ENCODE data around the gene TIGD4. TPM values are rescaled to one million over a fixed set of nuclear protein-coding genes. Genes with fewer than 3 reads are reported as not detected.
"Not testable (repeated sequence)": the region's sequence is repeated elsewhere in the genome, so short reads cannot be mapped to it uniquely, and the experiment has no call there.

TIGD4 gene
- total and polyA plus RNA-seq, 2 of the 13 experiments (the other 11 are each of a cell fraction or from before 2014, with no cell fraction given), result 0.15 to 0.62 TPM

GRCh38 chr4:152765069-152765737 lies 14.3 kb downstream of the TIGD4 start:
- H3K4me3 ChIP-seq (replicated peaks in 1 of 3; ENCODE audit: insufficient read depth in 1 of 3, low read depth in 2 of 3, low read length in 3 of 3); POLR2A ChIA-PET; H2AFZ ChIP-seq (ENCODE audit: low read length); H3K36me3 ChIP-seq (replicated peaks in 1 of 2; ENCODE audit: control insufficient read depth in 1 of 2, insufficient read depth in 2 of 2, low read length in 2 of 2); H4K20me1 ChIP-seq (ENCODE audit: insufficient read depth, low read length); in situ Hi-C loops (cut with HindIII; ENCODE audit: extremely low pct_ligation_motif_present, low pct_unique_long_range_greater_than_20kb); DNase-seq (ENCODE audit: low spot score); ATAC-seq; H3K27me3 ChIP-seq (ENCODE audit: control insufficient read depth in 1 of 2, insufficient read depth in 2 of 2, low read length in 2 of 2); H3K27ac ChIP-seq (ENCODE audit: extremely low read length, insufficient read depth, low read length); H3K4me2 ChIP-seq (ENCODE audit: low read depth, low read length); H3K9me3 ChIP-seq (ENCODE audit: low read length); CTCF ChIA-PET (ENCODE audit: low intra/inter-chr PET ratio, low total read pairs); BruUV-seq (replicated peaks); H3K4me1 ChIP-seq (ENCODE audit: insufficient read depth, low read length); H3K79me2 ChIP-seq (ENCODE audit: insufficient read depth, low read length); FAIRE-seq; H3K9ac ChIP-seq (ENCODE audit: insufficient read depth, low read depth, low read length); intact Hi-C loops (cut with micrococcal nuclease; ENCODE audit: unreplicated experiment): not testable (repeated sequence)
- WGBS (ENCODE audit: low lambda C conversion rate), result 96% methylated on average over 17 of the region's 54 CpGs

GRCh38 chr4:152763796-152764195 lies 15.7 kb downstream of the TIGD4 start:
- Histone ChIP-seq H3K36me3 (replicated peaks in 1 of 2; ENCODE audit: control insufficient read depth in 1 of 2, insufficient read depth in 2 of 2, low read length in 2 of 2) (no peaks in the 10 kb centered on the region), H4K20me1 (ENCODE audit: insufficient read depth, low read length) (no peaks in the 10 kb centered on the region), H3K9ac (ENCODE audit: insufficient read depth, low read depth, low read length) (no peak overlapping the region), H2AFZ (ENCODE audit: low read length) (no peak overlapping the region), H3K4me1 (ENCODE audit: insufficient read depth, low read length) (no peaks in the 10 kb centered on the region), H3K4me3 (replicated peaks in 1 of 3; ENCODE audit: insufficient read depth in 1 of 3, low read depth in 2 of 3, low read length in 3 of 3) (no peak overlapping the region), H3K9me3 (ENCODE audit: low read length) (no peaks in the 10 kb centered on the region), H3K27me3 (ENCODE audit: control insufficient read depth in 1 of 2, insufficient read depth in 2 of 2, low read length in 2 of 2) (no peaks in the 10 kb centered on the region), H3K27ac (ENCODE audit: extremely low read length, insufficient read depth, low read length) (no peak overlapping the region), H3K4me2 (ENCODE audit: low read depth, low read length) (no peak overlapping the region), H3K79me2 (ENCODE audit: insufficient read depth, low read length) (no peaks in the 10 kb centered on the region)
- intact Hi-C loops (cut with micrococcal nuclease; ENCODE audit: unreplicated experiment) (no loop called here), in situ Hi-C loops (cut with HindIII; ENCODE audit: extremely low pct_ligation_motif_present, low pct_unique_long_range_greater_than_20kb) (no loop called here)
- CTCF ChIA-PET (ENCODE audit: low intra/inter-chr PET ratio, low total read pairs), result no interaction called here
- POLR2A ChIA-PET, result no interaction called here
- 100% methylated on average over 1 of the region's 1 CpG for WGBS (ENCODE audit: low lambda C conversion rate)
- BruUV-seq (replicated peaks), result no TSS peak
- TF ChIP-seq MTA3 (CRISPR knock-in tag; IDR thresholded peaks at IDR 0.05) (no peak), RAD21 (CRISPR knock-in tag; IDR thresholded peaks at IDR 0.05) (no peak), ZFY (CRISPR knock-in tag; IDR thresholded peaks at IDR 0.05) (no peak), SPEN (CRISPR knock-in tag; IDR thresholded peaks at IDR 0.05; ENCODE audit: low read depth) (no peak), ZSCAN12 (CRISPR knock-in tag; IDR thresholded peaks at IDR 0.05) (no peak), ZNF24 (IDR thresholded peaks at IDR 0.05) (no peak), ZNF543 (CRISPR knock-in tag; IDR thresholded peaks at IDR 0.05) (no peak), ZNF670 (CRISPR knock-in tag; IDR thresholded peaks at IDR 0.05; ENCODE audit: borderline replicate concordance) (no peak), ZFP91 (CRISPR knock-in tag; IDR thresholded peaks at IDR 0.05; ENCODE audit: borderline replicate concordance) (no peak), MBD4 (IDR thresholded peaks at IDR 0.05; ENCODE audit: borderline replicate concordance, low read length) (no peak)
- no peak for FAIRE-seq
- no peak for ATAC-seq
- no peak for DNase-seq (ENCODE audit: low spot score)
